HFF-Myc (cell line): ENCODE measurements around the gene CPLANE1.
"Not testable (repeated sequence)": the region's sequence is repeated elsewhere in the genome, so short reads cannot be mapped to it uniquely, and the experiment has no call there.

Source experiments
- DNase-seq: peaks from one replicate; pipeline ENCODE4 v3.0.0-alpha.2; 2011; ENCODE audit warnings: low read depth; ENCODE audit errors: extremely low read depth
- H3K4me3 ChIP-seq: replicated peaks from 2 replicates; pipeline ENCODE4 v1.5.1; 2011; ENCODE audit warnings: low read depth, mild to moderate bottlenecking, control low read depth, low read length
- CTCF ChIP-seq: IDR thresholded peaks from 2 replicates; pipeline ENCODE4 v1.5.1; 2012; ENCODE audit warnings: mild to moderate bottlenecking, low read depth, low read length, control low read depth; ENCODE audit errors: missing control alignments

CPLANE1 gene

GRCh38 chr5:37226377-37226776 is 22.8 kb downstream of the CPLANE1 start:
- TF ChIP-seq CTCF, result no peak
- H3K4me3 ChIP-seq, result no peak overlapping the region
- DNase-seq, result no peak

GRCh38 chr5:37222181-37222580 is 27.0 kb downstream of the CPLANE1 start:
- H3K4me3 ChIP-seq, result no peak overlapping the region
- DNase-seq, result no peak
- no peak for TF ChIP-seq CTCF

DNA sequence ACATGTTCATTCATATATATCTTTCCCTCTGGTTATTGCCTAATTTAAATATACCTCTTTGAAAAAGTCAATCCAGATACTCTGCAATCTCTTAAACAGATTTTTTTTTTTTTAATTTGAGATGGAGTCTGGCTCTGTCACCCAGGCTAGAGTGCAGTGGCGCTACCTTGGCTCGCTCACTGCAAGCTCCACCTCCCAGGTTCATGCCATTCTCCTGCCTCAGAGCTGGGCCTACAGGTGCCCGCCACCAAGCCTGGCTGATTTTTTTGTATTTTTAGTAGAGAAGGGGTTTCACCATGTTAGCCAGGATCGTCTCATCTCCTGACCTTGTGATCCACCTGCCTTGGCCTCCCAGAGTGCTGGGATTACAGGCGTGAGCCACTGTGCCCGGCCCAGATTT is 28.8 kb downstream of the CPLANE1 start:
- H3K4me3 ChIP-seq, DNase-seq: not testable (repeated sequence)

DNA sequence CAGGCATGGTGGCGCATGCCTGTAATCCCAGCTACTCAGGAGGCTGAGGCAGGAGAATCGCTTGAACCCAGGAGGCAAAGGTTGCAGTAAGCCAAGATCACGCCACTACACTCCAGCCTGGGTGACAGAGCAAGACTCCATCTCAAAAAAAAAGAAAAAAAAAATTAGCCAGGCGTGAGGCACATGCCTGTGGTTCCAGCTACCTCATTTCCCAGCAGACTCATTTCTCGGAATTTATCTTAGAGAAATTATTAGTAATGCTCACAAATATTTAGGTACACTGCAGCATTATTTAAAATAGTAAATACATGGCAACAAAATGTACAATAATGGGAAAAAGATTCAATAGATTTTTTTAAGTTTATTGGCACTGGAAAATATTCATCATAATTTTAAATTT is 29.8 kb downstream of the CPLANE1 start:
- H3K4me3 ChIP-seq, DNase-seq: not testable (repeated sequence)

DNA sequence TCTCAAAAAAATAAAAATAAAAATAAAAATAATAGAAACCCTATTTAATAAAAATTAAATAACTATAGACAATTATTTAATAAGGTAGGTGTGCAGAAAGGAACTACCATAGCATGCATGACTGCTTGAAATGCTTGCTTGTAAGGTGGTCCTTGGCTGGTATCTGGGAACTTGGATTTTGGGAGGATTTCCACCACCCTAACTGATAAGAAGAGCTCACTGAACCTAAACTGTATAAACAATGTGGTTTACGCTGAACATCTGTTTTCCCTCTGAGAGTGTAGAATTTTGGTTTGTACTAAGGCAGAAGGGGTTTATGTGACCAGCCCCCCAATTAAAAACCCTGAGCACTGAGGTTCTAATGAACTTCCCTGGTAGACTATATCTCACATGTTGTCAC is 31.2 kb downstream of the CPLANE1 start:
- no peak overlapping the region for H3K4me3 ChIP-seq
- TF ChIP-seq CTCF, result no peak
- no peak for DNase-seq

DNA sequence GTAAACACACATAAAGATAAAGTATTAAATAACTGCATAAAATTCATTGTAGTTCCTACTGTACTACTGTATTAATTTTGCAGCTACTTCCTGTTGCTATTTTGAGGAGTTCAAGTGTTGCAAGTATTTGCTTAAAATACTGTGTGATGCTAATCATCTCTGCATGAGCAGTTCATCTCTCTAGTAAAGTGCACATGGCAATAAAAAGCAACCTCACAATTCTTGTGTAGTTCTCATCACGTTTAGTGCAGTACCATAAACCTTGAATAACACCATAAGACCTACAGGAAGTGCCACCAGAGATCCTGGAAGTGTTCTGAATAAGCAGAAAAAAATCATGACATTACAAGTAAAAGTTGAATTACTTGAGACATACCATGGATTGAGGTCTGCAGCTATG is 34.6 kb downstream of the CPLANE1 start:
- DNase-seq, result no peak
- H3K4me3 ChIP-seq, result no peak overlapping the region
- no peak for TF ChIP-seq CTCF

DNA sequence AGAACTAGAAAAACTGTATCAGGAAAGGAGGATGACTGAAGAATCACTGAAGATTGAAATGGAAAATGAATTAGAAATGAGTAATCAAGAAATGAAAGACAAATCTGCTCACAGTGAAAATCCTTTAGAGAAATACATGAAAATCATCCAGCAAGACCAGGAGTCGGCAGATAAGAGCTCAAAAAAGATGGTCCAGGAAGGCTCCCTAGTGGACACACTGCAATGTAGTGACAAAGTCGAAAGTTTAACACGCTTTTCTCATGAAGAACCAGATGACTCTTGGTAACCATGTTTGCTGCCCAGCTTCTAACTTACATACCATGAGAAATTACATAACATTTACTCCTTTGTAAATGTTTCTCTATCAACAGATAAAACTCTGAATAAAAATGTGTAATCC is 37.1 kb downstream of the CPLANE1 start:
- no peak overlapping the region for H3K4me3 ChIP-seq
- DNase-seq, result no peak
- no peak for TF ChIP-seq CTCF

DNA sequence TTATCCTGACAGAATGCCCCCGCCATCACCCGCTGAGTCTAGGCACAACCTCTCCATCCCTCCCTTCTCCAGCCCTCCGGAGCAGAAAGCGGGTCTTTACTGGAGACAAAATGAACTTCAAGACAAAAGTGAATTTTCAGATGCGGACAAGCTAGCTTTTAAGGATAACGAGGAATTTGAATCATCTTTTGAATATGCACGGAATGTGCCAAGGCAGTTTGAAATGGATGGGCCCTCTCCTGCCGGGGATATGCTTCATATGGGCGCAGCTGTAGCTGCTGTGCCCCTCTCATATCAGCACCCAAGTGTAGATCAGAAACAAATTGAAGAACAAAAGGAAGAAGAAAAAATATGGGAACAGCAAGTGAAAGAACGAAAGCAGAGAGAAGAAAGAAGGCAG is 37.5 kb downstream of the CPLANE1 start:
- no peak overlapping the region for H3K4me3 ChIP-seq
- no peak for TF ChIP-seq CTCF
- DNase-seq, result no peak
